HG03159 (cell line): Measurements from ENCODE around the gene KLHL17.
"Not testable (repeated sequence)": the region's sequence is repeated elsewhere in the genome, so short reads cannot be mapped to it uniquely, and the experiment has no call there.

ENCODE experiments used
- ATAC-seq: cut with Tn5 transposase; IDR thresholded peaks from one replicate; pipeline ENCODE4 v1.9.1; 2021; ENCODE audit warnings: mild to moderate bottlenecking, moderate library complexity; ENCODE audit not compliant: unreplicated experiment

Gene KLHL17

GRCh38 chr1:966135-966703 is 5.8 kb downstream of the KLHL17 start, which contains the start of gene PLEKHN1:
Gene PLEKHN1 (plus strand): TSS chr1:966482. CDS start chr1:966532, 50 bp downstream.
- ATAC-seq: no peak

GRCh38 chr1:966704-967300 is 6.4 kb downstream of the KLHL17 start:
- no peak for ATAC-seq

- no peak for ATAC-seq
Measured at GRCh38 chr1:967466-968343, 7.3 kb downstream of the KLHL17 start.

- ATAC-seq: no peak
Measured at GRCh38 chr1:969260-969855, 9.0 kb downstream of the KLHL17 start.

GRCh38 chr1:970242-970972 is 10.0 kb downstream of the KLHL17 start:
- no peak for ATAC-seq

DNA sequence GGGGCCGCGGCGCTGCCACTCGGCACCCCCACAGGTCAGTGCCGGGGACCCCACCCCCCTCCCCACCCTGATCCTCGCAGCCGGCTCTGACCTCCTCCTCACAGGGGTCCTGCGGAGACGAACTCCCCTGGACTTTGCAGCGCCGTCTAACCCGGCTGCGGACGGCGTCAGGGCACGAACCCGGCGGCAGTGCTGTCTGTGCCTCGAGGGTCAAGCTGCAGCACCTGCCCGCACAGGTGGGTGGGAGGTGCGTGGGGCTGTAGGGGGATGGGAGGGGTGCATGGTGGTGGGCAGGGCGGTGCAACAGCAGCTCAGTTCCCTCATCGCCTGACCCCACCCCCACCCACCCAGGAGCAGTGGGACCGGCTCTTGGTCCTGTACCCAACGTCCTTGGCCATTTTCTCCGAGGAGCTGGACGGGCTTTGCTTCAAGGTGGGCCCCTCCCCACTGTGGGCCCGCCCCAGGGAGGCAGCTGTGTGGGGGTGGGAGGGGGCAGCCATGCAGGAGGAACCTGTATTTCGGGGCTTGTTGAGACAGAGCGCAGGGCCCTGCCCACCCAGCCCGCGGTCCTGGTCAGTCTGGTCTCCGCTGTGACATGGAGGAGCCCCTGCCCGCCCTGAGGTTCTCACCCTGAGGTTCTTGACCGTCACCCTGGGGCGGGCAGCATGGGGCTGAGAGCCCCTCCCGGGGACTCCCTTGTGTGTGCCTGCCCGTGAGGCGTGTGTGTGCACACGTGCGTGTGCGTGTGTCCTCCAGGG is 10.8 kb downstream of the KLHL17 start:
- ATAC-seq: no peak

GRCh38 chr1:971751-972506 is 11.5 kb downstream of the KLHL17 start:
- no peak for ATAC-seq

- no peak for ATAC-seq
Measured at GRCh38 chr1:972726-973458, 12.5 kb downstream of the KLHL17 start.

DNA sequence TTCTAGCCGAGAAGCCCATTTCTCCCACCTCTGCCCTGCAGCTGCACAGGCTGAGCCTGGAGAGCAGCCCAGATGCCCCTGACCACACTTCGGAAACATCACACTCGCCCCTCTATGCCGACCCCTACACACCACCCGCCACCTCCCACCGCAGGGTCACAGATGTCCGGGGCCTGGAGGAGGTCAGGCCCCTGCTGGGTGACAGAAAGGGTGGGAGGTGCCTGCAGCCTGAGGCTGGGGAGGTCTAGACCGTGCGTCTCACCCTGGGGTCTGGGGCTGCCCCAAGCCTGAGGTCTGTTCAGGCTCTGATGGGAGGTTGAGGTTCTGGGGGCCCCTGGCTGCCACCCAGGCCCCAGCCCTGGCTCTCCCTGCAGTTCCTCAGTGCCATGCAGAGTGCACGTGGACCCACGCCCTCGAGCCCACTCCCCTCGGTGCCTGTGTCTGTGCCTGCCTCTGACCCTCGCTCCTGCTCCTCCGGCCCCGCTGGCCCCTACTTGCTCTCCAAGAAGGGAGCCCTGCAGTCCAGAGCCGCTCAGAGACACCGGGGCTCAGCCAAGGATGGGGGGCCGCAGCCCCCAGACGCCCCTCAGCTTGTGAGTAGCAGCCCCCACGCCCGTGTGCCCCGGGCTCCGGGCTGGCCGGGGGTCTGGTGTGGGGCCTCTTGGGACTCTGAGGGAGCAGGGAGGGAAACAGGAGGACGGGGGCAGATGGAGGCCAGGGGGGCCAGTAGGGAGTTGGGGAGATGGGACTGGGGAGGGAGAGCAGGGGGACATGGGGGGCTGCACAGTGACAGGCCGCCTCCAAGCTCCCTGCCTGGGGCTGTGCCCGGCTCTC is 13.3 kb downstream of the KLHL17 start:
- no peak for ATAC-seq

DNA sequence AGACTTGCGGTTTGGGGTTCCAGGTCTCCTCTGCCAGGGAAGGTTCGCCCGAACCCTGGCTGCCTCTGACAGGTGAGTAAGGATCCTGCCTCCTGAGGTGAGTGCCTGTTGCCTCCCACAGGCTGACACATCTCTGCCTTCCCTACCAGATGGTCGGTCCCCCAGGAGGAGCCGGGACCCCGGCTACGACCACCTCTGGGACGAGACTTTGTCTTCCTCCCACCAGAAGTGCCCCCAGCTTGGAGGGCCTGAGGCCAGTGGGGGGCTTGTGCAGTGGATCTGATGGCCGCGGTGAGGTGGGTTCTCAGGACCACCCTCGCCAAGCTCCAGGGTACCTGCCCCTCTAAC is 13.9 kb downstream of the KLHL17 start:
- no peak for ATAC-seq

- ATAC-seq: no peak
Measured at GRCh38 chr1:974687-975328, 14.4 kb downstream of the KLHL17 start.

- no peak for ATAC-seq
Measured at GRCh38 chr1:975365-975764, 15.0 kb downstream of the KLHL17 start.

DNA sequence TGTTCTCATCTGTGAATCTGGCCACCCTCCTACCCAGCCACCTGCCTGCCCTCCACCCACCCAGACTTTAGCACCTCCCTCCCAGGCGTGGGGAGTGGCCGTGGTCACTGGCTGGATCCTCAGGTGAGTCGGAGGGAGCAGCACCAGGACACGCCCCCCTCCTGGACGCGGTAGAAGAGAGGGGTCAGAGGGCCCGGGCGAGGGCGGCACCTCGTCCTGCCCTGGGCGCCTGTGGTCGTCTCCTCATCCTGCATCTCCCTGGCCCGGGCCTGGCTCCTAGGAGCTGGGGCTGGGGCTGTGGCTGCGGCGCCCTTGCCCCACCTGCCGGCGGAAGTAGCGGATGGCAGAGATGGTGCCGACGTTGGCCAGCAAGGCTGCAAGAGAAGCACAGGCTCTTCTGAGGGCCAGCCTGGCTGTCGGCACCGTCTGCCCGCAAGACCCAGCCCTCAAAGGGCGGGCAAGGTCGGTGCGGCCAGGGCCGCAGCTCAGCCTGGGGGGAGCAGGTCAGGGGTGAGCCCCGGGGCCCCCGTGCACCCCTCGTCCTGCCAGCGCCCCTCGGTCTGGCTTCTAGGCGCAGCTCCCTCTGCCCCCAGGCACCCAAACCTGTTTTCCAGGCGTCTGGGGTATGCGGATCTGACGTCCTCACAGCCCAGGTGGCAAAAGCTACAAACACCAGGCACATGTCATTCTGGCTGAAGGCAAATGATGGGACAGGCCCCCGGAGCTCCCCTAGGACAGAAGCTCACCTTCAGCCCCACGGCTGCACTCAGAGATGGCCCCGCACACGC is 15.7 kb downstream of the KLHL17 start:
- no peak for ATAC-seq

GRCh38 chr1:976791-977190 is 16.4 kb downstream of the KLHL17 start:
- ATAC-seq: not testable (repeated sequence)

DNA sequence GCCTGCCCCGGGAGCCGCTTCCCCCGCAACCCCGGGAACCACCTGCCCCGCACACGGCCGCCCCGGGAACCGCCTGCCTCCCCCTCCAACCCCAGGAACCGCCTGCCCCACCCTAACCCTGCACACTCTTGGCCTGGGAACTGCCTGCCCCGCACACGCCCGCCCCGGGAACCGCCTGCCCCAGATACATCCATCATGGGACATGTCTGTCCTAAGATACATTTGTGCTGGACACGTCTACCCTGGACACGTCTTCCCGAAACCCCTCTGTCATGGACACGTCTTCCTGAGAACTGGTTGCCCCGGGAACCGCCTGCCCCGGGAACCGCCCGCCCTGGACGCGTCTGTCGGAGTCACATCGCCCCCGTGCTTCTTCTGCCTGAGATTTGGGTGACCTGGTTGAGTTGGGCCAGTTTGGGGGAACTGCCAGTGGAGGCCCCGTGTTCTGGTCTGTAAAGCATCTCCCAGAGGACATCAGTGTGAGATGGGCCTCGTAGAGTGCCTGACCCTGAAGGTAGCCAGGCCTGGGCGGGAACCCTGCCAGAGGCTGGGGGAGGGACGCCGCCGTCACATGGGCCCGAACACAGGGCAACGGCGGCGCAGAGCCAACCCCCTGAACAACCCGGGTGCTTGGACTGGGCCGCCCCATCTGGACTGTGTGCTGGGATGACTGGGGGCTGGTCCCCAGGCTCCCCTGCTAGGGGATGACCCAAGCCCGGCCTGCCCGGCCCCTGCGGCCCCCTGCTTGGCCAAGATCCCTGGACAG is 17.9 kb downstream of the KLHL17 start:
- ATAC-seq: no peak
